Erythroblast (primary cell): ENCODE results near the gene PIEZO2.

Source experiments
- GATA1 ChIP-seq: IDR thresholded peaks from 2 replicates; pipeline ENCODE4 v1.6.1; 2011; ENCODE audit warnings: low read depth, mild to moderate bottlenecking, control low read depth, low read length, moderate library complexity
- POLR2A ChIP-seq: IDR thresholded peaks from 2 replicates; pipeline ENCODE4 v1.6.1; 2011; ENCODE audit warnings: mild to moderate bottlenecking, low read length

- TF ChIP-seq POLR2A, result no peak
- TF ChIP-seq GATA1, result no peak
Measured at GRCh38 chr18:11052800-11053199, 96.6 kb downstream of the PIEZO2 start.
